AG20443 (cell line): ENCODE results near the gene HHATL.
"Not testable (repeated sequence)": the region's sequence is repeated elsewhere in the genome, so short reads cannot be mapped to it uniquely, and the experiment has no call there.

Experiments
- DNase-seq: peaks from one replicate; pipeline ENCODE4 v3.0.0; 2012; ENCODE audit warnings: low spot score, mixed read lengths

Gene HHATL

DNA sequence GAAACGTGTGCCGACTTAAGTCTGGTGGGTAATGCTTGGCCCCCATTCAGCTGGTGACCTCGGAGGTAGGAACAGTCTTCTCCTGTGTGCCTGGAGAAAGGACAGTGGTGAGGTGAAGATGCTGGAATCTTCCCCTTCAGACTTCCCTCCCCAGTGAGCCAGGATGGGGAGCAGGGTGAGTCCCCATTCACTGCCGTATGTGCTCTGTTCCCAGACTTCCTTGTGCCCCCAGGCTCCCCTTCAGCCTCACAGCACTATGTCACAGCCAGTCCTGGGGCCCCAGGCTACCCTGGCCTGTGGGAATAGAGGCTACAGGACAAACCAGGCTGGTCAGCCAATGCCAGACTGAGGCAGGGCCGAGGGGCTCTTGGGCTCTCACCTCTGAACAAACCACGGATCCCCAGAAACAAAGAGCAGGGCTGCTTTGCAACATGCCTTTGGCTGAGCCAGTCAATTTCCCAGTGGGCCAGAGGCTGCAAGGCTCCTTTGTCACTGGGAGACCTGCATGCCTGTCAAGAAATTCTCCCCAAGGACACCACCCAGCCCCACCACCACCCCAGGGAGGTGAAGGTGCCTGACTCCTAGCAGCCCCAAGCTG is 31.8 kb upstream of the HHATL start:
- DNase-seq, result no peak

DNA sequence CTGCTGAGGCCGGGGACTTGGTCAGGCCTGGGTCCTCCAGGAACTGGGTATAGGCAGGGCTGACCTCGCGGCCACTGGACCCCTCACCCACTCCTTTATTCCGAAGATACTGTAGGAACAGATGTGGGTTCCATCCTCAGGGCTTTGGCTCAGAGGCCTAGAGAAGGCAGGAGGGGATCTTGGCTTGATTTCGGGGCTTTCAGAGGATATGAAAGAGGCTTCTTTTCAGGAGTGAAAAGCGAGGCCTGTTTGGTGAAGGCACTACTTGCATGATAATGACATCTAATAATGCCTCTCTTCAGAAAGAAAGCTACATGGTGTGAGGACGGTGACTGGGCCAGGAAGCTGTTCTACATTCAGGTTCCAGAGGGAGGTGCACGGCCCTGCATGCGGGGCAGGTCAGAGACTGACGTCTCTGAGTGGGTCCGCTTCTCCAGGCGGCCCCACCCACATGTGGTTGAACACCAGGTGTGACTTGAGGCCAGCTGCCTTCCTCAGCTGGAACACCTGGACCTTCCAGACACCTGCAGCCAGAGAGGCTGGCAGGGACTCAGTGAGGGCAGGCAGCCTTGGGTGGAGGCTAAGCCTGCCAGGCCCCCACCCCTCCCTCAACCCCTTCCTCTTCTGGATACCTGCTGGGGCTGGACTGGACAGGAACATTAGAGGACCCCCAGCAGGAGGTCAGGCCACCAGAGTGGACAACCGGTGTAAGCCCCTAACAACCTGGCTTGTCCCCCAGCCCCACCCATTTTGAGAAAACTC is 31.1 kb upstream of the HHATL start:
- DNase-seq, result no peak

GRCh38 chr3:42732829-42733459 is 30.3 kb upstream of the HHATL start:
- no peak for DNase-seq

DNA sequence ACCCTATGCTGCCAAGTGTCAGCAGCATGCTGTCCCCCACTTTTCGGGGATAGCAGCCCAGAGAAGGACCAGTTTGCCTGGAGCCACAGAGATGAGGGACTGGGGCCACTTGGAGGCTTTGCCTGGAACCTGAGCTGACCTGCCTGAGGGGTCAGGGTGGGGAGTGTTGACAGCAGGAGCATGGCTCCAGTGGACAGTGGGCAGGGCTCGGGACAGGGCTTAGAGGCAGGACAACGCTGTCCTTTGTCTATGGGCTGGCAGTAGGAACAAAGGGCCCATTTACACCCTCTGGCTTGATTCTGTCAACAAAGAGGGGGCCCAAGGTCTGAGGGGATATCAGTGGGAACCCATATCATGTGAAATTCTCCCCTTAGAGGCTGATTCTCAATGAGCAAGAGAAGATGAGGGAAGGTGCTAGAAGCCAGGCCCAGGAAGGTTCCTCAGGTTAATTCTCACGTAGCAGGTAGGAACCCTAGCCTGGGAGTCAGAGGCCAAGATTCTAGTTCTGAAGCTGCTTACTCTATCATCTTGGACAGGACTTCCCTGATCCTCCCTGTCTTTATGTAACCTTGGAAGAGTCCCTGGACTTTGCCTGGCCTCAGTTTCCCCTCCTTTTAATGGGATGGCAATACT is 29.7 kb upstream of the HHATL start:
- no peak for DNase-seq

DNA sequence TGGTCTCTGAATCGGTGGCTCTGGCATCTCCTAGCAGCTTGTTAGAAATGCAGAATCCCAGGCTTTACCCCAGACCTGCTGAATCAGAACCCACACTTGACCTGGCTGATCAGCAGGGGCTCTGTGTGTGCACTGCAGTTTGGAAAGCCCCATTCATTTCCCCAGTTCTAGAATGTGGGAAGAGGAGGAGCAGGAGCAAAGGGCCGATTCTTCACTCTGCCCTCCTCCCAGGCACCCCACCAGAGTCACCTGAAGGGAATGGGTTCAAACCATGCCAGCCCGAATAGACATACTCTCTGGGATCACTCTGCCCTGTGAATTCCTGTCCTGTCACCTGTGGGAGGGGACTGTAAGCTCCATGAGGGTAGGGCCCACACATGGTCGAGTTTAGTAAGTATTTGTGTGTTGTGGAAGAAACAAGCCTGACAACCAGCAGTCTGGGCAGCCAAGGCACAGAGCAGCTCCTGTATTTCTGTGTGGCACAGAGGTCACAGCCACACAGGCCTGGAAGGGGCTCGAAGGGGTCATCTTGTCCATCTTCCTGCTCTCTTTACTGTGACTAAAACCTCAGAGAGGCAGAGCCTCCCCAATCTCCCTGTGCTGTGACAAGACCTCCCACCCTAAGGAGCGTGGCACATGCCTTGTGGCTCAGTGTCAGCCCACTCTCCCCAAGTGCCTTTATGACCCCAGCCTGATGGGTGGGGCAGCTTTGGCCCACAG is 29.0 kb upstream of the HHATL start:
- no peak for DNase-seq

DNA sequence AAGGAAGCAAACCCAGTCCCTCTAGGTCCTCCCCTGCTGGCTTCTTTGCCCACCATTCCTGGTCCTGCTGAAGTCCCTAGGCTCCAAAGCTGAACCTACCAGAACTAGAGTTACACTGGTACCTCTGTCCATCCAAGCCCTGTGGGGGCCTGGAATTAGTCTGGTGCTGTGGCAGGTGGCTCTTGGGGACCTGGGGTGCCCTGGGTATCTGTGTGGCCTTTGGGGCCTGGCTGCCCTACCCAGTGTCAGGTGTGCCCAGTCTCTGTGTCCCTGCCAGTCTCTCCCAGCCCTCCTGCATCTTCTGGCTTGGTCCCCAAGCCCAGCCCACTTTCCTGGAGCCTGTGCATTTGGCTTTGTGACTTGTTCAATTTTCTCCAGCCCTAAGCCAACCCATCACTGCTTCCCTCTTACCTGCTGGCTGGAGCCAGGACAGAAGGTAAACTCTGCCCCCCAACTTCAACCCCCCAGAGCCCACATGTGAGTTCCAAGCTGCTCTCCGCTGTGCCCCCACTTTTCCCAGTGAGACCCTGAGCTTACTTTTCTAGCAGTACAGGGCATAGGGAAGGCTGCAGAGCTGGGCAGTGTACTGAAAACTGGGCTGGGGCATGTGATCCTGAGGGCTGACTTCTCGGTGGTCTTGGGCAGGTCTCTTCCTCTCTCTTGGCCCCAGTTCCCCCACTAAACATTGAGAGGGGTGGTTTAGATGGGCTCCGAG is 28.3 kb upstream of the HHATL start:
- DNase-seq, result no peak

GRCh38 chr3:42730294-42730693 is 27.7 kb upstream of the HHATL start:
- no peak for DNase-seq

DNA sequence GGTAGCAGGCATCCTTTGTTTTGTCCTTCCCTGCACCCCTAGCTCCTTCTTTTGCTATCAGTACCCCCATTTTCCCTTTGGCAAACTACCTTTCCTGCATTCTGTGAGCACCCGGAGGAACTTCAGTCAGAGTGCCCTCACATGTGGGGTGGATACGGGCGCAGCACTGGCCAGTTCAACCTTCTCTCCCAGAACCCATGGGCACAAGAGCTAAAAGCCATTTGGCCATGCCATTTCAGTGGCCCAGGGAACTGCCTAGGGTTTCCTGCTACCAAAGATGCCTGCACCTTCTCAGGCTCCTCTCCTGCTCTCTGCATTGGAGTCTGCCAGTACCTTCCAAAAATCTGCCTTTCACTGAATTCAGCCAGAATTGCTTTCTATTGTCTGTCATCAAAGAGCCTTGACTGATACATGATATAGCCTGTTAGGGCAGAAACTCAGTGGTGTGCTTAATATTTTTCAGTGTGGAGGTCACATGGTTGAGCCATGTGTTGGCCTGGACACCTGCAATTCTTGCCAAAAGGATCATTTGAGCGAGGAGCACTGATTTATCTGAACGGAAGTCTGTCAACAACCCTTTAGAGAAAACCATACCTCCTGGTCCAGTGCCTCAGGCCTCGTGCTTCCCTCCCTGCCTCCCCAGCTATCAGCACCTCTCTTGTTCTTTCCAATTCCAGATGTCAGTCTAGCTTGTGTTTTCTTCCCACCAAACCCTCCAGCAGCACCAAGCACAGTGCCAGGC is 27.0 kb upstream of the HHATL start:
- DNase-seq, result no peak

GRCh38 chr3:42728668-42729364 is 26.2 kb upstream of the HHATL start:
- no peak for DNase-seq

DNA sequence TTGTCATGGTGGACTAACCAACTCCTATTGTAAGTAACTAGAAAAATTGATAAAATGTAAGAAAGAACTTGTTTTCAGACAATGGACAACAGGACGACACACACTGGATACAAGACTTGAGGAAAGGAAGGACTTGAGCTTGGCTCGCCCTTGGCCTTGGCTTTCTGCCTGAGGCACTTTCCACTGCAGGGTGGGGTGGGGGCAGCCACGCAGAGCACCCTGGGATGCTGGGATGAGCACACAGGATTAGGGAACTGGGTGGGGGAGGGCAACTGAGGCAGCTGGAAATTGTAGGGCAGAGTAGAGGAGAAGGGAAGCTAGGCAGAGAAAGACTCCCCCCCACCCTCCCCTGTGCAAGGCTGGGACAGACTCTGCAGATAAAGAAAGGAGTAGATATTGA is 25.5 kb upstream of the HHATL start:
- no peak for DNase-seq

DNA sequence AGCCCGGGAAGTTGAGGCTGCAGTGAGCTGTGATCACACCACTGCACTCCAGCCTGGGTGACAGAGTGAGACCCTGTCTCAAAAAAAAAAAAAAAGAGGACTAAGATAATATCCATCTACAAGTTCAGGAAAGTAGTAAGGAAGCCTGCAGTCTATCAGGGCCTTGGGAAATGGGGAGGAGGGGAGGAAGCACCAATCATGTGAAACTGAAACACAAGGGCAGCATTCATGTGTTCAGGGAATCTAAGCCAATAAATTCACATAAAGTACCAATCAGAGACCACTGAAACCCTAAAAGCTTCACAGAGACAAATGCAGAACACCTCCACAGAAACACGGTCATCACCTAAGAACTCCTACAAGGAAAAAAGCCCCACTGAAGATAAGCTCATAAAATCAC is 22.9 kb upstream of the HHATL start:
- no peak for DNase-seq

GRCh38 chr3:42723219-42723618 is 20.6 kb upstream of the HHATL start:
- DNase-seq, result no peak

DNA sequence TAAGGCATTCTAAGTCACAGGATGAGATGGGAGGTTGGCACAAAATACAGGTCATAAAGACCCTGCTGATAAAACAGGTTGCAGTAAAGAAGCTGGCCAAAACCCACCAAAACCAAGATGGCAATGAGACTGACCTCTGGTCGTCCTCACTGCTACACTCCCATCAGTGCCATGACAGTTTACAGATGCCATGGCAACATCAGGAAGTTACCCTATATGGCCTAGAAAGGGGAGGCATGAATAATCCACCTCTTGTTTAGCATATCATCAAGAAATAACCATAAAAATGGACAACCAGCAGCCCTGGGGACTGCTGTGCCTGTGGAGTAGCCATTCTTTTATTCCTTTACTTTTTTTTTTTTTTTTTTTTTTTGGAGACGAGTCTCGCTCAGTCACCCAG is 19.8 kb upstream of the HHATL start:
- DNase-seq, result not testable (repeated sequence)

GRCh38 chr3:42721690-42722089 is 19.1 kb upstream of the HHATL start:
- no peak for DNase-seq

DNA sequence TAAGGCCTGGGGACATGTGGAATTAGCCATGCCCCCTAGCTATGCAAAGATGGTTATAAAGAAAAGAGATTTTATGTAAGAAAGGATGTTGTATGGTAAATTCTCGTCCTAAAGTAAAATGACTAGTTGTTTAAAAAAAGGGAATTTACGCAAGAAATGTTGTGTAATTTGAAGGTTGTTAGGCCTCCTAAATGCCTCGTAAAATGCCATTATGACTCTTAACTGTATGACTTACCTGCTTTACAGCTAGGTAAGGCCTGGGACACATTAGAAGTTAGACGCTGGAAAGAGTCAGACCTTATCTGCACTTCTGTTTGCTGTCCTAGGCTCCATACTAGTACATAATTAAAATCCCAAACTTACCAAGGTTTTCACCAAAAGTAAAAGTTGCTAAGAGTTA is 17.5 kb upstream of the HHATL start:
- DNase-seq, result no peak

- DNase-seq, result no peak
These were observed 16.4 kb upstream of the HHATL start for GRCh38 chr3:42719002-42719401.

DNA sequence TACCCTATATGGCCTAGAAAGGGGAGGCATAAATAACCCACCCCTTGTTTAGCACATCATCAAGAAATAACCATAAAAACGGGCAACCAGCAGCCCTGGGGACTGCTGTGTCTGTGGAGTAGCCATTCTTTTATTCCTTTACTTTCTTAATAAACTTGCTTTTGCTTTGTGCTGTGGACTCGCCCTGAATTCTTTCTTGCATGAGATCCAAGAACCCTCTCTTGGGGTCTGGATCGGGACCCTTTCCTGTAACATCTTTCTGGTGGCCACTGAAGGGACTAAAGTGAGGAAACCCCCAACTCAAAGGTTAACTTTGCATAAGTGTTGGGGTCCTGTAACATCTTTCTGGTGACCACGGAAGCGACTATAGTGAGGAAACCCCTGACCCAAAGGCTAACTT is 15.7 kb upstream of the HHATL start:
- no peak for DNase-seq

DNA sequence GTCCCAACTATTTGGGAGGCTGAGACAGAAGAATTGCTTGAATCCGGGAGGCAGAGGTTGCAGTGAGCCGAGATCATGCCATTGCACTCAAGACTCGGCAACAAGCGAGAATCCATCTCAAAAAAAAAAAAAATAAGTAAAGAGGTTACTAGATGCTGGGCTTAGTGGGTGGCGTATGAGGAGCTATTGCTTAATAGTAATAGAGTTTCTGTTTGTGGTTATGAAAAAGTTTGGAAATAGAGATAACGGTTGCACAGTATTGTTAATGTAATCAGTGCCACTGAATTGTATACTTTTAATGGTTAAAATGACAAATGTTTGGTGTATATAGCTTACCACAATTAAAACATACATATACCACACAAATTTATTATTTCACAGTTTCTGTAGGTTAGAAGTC is 14.7 kb upstream of the HHATL start:
- no peak for DNase-seq

DNA sequence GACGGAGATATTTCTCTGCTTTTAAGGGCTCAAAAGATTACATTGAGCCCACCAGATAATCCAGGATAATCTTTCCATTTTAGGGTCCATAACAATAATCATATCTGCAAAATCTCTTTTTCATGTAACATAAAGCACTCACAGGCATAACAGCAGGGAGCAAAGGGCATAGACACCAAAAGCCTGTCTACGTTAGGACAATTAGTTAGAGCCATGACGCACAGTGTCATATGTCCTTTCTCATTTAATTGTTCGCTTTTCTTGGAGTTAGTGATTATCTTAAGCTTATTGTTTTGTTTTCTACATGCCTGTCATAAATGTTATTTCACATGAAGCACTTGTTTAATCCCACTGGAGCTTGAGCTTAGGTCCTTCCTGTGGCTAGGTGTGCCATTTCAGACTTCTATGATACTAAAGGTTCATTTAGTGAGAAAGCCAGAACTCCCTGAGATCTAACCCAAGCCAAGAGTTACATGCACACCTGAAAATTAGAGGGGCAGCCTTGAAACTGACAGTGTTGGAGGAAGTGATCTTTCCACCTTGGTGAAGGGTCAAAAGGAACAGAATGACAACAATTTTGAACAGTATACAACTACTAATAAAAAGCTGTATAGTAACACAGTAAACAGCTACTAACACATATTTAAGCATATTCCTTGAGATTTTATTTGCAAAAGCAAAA is 11.7 kb upstream of the HHATL start:
- DNase-seq, result no peak

- no peak for DNase-seq
These were observed 11.1 kb upstream of the HHATL start for GRCh38 chr3:42713747-42714146.
